PFSK-1 (cell line): Measurements from ENCODE around the gene AZIN2.

Experiments
- POLR2AphosphoS5 ChIP-seq: IDR thresholded peaks from 2 replicates; pipeline ENCODE4 v1.6.1; 2012; ENCODE audit warnings: low read depth, mild to moderate bottlenecking, control low read depth, low read length, moderate library complexity
- REST ChIP-seq, 2 experiments: IDR thresholded peaks; 2 replicates each; pipeline versions ENCODE4 v1.6.1 to v1.8.0; 2011 to 2012; ENCODE audit warnings: low read depth in 2 of 2, low read length in 2 of 2, control low read depth in 1 of 2, inconsistent platforms in 1 of 2, mild to moderate bottlenecking in 1 of 2, moderate library complexity in 1 of 2; ENCODE audit not compliant: insufficient read depth in 1 of 2
- SIN3A ChIP-seq: IDR thresholded peaks from 2 replicates; pipeline ENCODE4 v1.6.1; 2012; ENCODE audit warnings: mild to moderate bottlenecking, low read length, moderate library complexity, borderline replicate concordance; ENCODE audit not compliant: insufficient read depth
- TAF1 ChIP-seq: IDR thresholded peaks from 2 replicates; pipeline ENCODE4 v1.6.1; 2012; ENCODE audit warnings: low read length, control low read depth, borderline replicate concordance; ENCODE audit not compliant: insufficient read depth

GRCh38 chr1:33065301-33065700 is 15.7 kb upstream of the AZIN2 start:
- TF ChIP-seq POLR2AphosphoS5 (no peak), TAF1 (no peak), REST (IDR thresholded peaks at IDR 0.05; ENCODE audit: insufficient read depth in 1 of 2, low read depth in 2 of 2, low read length in 2 of 2) (no peak), SIN3A (no peak)
